NCI-H1105 treated with DMSO at 0.1 percent for 48 hours (cell line): Measurements from ENCODE around the gene MYO9A.
"Not testable (repeated sequence)": the region's sequence is repeated elsewhere in the genome, so short reads cannot be mapped to it uniquely, and the experiment has no call there.

Experiments used
- DNase-seq: peaks from one replicate; lab custom pipeline; 2025; lab: John Stamatoyannopoulos, UW

The MYO9A gene

DNA sequence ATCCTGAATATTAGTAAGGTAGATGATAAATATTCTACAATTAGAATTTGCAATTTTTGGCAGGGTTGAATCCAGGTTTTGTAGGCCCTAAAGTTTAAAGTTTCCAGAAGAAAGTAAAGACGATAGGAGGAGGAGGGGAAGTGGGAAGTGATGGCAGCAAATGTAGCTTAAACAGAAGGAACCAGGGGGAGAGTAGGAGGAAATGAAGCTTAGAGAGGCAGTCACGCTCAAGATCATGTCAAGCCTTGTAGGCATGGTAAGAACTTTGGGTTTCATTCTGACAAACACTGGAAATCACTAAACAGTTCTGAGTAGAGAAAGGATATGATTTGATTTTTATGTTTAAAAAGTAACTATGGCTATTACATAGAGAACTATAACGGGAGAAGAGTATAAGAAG, 243.7 kb downstream of the MYO9A start:
- no peak for DNase-seq

DNA sequence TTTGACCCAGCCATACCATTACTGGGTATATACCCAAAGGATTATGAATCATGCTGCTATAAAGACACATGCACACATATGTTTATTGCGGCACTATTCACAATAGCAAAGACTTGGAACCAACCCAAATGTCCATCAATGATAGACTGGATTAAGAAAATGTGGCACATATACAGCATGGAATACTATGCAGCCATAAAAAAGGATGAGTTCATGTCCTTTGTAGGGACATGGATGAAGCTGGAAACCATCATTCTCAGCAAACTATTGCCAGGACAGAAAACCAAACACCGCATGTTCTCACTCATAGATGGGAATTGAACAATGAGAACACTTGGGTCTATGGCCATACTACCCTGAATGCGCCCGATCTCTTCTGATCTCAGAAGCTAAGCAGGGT, 259.7 kb downstream of the MYO9A start:
- DNase-seq: not testable (repeated sequence)

- DNase-seq: no peak
Observed at GRCh38 chr15:71853543-71853942, 264.4 kb downstream of the MYO9A start.

DNA sequence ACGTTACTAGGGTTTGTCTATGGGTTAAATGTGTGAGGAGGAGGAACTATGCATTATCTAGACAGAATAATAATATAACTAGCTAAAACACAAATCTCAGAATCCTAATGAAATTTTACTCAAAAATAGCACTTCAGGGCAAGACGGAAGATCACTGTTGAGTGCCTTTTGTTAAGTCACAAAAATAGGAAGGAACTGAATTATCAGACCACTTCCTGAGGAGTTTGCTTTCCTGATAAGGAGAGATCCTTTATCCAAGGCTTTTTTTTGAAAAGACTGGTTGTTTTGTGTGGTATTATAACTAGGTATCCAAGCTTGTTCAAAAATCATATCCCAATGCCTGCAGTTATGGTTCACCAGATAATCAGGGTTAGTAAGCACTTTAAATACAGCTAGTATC, 273.0 kb downstream of the MYO9A start:
- DNase-seq: no peak

GRCh38 chr15:71841563-71841962, 276.4 kb downstream of the MYO9A start:
- no peak for DNase-seq

- no peak for DNase-seq
Observed at GRCh38 chr15:71830981-71831380, 287.0 kb downstream of the MYO9A start.

- DNase-seq: no peak
Observed at GRCh38 chr15:71826196-71826595, 291.8 kb downstream of the MYO9A start.

DNA sequence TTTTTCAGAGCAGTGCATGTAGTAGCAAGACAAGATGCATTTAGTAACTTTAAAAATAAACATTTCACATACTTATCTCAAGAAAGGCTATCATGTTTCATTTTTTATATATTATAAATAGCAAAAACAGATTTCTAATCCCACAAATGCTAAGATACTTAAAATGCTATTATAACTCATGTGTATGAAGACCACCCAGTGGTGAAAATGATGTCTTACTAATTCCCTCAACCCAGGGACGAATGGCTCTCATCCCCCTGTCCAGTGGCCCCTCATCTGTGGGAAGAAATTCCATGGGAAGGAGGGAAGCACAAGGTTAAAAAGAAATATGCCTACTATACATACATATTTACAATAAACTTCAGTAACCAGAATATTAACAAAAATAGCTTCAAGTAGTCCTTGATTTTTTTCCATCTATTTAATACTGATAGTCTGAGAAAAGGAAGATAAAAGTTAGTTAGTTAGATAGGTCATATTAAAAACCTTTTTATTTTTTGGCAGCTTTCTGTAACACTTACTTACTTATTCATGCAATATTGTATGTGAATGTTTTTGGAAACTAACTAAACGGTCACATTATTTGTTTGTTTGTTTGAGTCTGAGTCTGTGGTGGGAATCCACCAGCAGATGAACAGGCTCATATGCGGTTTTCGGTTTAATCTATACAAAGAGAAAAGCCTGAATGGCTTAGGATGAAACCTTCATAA, 292.8 kb downstream of the MYO9A start:
- no peak for DNase-seq

GRCh38 chr15:71823801-71824200, 294.1 kb downstream of the MYO9A start:
- DNase-seq: no peak

DNA sequence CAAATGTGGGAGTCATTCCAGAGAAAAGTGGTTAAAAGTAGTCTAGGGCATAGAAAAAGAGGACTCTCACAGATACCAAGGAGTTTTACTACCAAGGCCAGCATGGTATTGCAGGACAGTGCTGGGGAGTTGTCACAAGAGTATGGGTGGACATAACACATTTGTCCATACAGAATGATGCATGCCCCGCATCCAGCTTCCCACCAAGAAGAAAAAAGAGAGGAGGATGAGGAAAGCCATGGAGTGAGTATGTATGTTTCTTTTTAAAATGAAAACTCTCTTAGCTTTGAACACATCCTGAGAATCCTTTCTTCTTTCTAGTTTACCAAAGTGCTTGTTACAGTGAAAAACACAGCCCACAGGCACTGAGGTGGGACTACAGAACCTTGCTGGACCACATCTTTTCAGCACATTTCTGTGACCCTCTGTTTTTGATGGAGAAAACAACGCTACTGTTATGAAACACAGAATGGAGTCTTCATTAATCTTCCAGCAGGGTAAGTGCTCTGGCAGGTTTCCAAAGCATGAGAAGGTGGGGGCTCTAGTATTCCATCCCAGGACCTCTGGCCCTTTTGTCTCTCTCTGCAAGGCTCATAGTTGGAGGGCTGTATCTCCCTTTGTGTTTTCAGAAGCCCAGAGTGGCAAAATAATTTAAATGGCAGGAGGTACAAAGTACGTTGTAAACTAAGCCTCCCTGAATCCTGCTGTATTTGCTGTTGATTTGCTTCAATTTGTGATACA, 294.9 kb downstream of the MYO9A start:
- no peak for DNase-seq

DNA sequence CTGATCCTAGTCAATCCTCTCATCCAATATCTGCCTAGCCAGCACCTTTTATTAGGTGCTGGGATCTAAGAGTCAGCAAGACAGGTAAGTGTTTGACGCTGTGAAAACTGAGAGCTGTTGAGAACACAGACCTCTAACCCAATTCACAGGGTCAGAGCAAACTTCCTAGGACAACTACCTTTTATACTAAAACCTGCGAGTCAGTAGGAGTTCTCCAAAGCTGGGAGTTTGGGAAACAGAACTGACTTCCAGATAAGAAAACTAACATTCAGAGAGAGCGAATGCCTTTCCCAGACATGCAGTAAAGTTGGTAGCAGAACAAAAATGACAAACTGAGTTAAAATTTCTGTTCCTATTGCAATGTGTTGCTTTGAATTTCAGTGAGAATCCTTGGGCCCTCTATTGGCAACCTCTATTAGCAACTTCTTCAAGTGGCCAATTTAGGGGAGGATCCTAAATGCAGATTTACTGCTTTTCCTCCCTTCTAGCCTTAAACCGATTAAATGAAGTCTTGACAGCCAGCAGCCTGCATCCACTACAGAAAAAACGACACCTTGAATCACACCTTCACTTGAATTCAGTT, 296.3 kb downstream of the MYO9A start:
- DNase-seq: no peak

GRCh38 chr15:71820127-71820526, 297.8 kb downstream of the MYO9A start:
- DNase-seq: no peak

DNA sequence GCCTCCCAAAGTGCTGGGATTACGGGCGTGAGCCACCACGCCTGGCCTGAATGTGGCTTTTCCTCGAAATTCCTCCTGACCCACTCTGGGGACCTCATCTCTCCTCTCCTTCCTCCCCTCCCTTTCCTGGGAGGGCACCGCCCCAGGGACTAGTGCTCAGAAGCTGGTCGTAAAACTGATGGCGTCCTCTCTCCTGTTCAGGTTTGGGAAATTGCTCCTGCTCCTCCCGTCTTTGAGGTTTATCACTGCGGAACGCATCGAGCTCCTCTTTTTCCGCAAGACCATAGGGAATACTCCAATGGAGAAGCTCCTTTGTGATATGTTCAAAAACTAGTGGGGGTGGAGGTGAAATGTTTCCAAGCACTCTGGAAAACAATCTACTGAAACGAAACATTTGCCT, 300.6 kb downstream of the MYO9A start:
- DNase-seq: no peak

DNA sequence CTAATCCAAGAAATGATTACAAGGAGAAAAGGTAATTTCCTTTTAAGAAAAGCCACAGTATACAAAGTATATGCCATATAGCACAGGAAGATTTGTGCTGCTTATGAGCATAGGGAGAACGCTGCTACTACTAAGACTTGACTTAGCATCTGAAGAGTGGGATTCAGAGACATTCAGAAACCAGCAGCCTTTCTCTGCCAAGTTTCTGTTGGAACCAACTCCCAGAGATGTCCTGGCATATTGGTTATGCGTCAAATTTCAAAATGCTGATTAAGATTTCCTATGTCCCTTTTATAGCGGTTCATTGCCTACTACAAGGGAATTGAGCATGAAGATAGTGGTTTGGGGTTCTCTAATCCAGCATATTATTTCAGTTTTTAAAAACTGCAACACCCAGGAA, 302.6 kb downstream of the MYO9A start:
- DNase-seq: no peak

DNA sequence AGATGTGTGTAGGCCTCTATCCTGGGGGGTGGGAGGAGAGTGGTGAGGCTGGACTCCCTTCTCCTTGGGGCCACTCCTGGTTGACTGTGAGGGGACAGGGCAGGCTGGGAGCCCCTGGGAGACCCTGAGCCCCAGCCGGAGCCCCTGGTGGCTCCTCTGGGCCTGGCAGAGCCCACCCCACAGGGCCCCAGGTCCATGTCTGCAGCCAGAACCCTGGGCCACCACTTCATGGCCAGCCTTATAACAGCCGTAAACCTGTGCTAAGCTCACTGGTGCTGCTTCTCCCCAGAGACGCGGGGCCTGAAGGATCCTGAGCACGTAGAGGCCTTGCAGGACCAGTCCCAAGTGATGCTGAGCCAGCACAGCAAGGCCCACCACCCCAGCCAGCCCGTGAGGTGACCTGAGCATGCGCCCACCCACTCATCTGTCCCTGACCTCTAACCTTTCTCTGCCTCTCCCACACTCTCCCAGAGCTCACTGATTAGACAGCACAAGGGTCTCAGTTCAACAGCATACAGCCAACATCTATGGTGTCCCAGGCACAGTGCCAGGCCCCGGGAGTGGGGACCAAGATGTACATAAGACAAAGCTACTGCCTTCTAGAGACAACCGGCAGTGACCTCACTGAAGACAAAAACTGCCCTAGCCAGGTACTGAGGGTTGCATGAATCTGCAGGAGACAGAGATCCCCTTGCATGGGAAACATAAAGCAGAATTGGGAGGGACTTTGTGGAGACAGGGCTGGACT, 304.1 kb downstream of the MYO9A start:
- DNase-seq: no peak

DNA sequence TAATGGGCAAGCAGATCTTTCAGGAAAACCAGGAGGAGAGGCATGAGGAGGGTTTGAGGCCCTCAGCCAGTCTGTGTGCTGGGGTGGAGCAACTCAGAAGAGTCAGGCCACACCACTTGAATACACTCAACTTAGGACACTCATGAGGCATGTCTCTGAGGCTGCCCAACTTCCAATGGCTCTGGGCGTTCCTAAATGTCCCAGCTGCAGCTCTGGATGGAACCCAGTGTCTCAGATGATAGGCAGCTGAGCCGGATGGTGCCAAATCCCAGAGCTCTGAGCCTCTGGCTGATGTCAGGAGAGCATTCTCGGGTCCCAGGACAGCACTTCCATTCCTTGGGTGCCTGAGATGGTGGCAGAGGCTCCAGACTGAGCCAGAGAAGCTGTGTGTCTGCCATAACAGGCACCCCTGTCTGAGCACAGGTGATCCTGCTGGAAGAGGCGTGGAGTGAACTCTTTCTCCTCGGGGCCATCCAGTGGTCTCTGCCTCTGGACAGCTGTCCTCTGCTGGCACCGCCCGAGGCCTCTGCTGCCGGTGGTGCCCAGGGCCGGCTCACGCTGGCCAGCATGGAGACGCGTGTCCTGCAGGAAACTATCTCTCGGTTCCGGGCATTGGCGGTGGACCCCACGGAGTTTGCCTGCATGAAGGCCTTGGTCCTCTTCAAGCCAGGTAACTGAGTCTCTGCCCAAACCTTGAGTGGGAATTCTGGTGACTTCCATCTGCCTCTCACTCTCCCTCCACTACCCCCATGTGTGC, 304.8 kb downstream of the MYO9A start:
- no peak for DNase-seq

- DNase-seq: no peak
Observed at GRCh38 chr15:71811752-71812735, 305.9 kb downstream of the MYO9A start.

DNA sequence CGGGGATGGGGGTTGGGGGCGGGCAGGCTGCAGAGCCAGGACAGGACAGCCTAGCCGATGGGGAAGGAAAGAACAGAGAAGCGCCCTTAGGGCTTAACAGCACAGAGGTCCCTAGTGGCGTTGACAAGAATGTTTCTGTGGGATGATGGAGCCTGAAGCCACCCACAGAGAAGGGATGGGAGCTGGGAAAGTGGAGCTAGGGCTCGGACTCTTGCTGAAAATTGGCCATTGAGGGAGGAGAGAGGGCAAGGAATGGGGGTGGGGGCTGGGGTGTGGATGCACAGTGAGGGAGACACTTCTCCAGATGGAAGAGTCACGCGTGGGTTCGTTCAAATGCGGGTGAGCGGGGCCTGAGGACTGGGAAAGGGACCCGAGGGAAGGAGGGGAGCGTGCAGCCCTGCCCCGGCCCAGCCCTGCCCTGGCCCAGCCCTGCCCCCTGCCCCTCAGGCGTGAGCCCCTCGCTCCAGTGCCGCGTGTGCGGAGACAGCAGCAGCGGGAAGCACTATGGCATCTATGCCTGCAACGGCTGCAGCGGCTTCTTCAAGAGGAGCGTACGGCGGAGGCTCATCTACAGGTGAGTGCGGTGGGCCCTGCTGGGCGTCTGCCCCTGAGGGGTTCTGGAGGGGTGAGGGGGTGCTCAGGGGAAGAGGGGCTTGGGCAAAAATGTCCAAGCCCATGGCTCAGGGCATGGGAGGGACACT, 306.8 kb downstream of the MYO9A start:
- no peak for DNase-seq

DNA sequence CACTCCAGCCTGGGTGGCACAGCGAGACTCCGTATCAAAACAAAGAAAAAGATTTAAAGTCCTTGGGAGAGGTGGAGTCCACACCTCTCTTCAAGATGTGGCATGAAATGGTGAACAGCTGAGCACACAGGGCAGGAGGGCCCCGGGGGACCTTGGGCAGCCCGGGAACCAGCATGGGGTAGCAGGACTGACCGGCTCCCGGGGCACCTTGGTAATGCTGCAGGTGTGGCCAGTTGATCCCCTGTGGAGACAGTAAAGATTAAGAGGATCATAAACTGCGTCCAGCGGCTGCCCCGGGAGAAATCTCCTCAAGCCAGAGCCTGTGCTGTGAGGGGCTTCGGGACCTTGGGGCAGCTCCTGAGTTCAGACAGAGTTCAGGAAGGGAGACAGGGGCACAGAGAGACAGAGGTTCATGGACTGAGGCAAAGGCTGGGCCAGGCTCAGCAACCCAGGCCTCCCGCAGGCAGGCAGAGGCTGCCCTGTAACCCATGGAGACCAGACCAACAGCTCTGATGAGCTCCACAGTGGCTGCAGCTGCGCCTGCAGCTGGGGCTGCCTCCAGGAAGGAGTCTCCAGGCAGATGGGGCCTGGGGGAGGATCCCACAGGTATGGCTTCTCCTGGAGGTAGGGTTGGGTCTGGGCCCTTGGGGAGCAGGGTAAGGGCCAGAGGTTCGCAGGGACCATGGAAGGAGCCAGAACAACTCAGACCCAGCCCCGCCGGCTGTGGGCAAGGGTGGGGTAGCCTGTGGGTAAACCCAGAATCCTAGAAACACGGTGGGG, 307.5 kb downstream of the MYO9A start, which contains the start of gene NR2E3:
NR2E3 (plus strand) TSS at position 299 of the 780 bp plus-strand sequence; CDS start at position 489, 190 bp downstream.
- no peak for DNase-seq
